Measurements from ENCODE around the gene CLDND2.
"Not testable (repeated sequence)": the region's sequence is repeated elsewhere in the genome, so short reads cannot be mapped to it uniquely, and the experiment has no call there.

CLDND2 gene

GRCh38 chr19:51368366-51369282, at the start of gene CLDND2:
Gene CLDND2, minus strand, starts transcription at chr19:51369003. Its CDS starts 426 bp downstream, at chr19:51368577.
- no peaks in the 10 kb centered on the region for H3K27me3 Mint-ChIP-seq

GRCh38 chr19:51417810-51418157, 49.0 kb upstream of the CLDND2 start:
- Mint-ChIP-seq H3K9me3 (ENCODE audit: low read depth) (no peaks in the 10 kb centered on the region), H3K4me1 (ENCODE audit: low read depth) (peaks cover 12% of the 10 kb centered on the region), H3K36me3 (no peaks in the 10 kb centered on the region), H3K27me3 (peaks cover 5% of the 10 kb centered on the region), H3K4me3 (no peak overlapping the region), H3K27ac (no peak overlapping the region)

More at GRCh38 chr19:51368366-51369282, at the start of gene CLDND2:
- peak within 1 kb of the TSS; percentile 100 for H3K4me3 Mint-ChIP-seq
- peaks cover 4% of the 10 kb centered on the region for H3K36me3 Mint-ChIP-seq
- peaks cover 66% of the 10 kb centered on the region for H3K4me1 Mint-ChIP-seq (ENCODE audit: low read depth)
- no peaks in the 10 kb centered on the region for H3K9me3 Mint-ChIP-seq (ENCODE audit: low read depth)
- H3K27ac Mint-ChIP-seq: peak within 1 kb of the TSS; percentile 99

GRCh38 chr19:51417107-51417809, 48.5 kb upstream of the CLDND2 start, which contains the start of gene SIGLEC10:
Gene SIGLEC10, minus strand, starts transcription at chr19:51417642. Its CDS starts 61 bp downstream, at chr19:51417581.
- no peaks in the 10 kb centered on the region for H3K36me3 Mint-ChIP-seq
- no peaks in the 10 kb centered on the region for H3K9me3 Mint-ChIP-seq (ENCODE audit: low read depth)
- peaks cover 5% of the 10 kb centered on the region for H3K27me3 Mint-ChIP-seq
- peaks cover 12% of the 10 kb centered on the region for H3K4me1 Mint-ChIP-seq (ENCODE audit: low read depth)
- peak within 1 kb of the TSS; percentile 41 for H3K27ac Mint-ChIP-seq
- no peak within 1 kb of the TSS for H3K4me3 Mint-ChIP-seq

GRCh38 chr19:51416422-51416821, 47.6 kb upstream of the CLDND2 start:
- H3K27me3 Mint-ChIP-seq; H3K27ac Mint-ChIP-seq; H3K9me3 Mint-ChIP-seq (ENCODE audit: low read depth); H3K4me3 Mint-ChIP-seq; H3K36me3 Mint-ChIP-seq: not testable (repeated sequence)
- H3K4me1 Mint-ChIP-seq (ENCODE audit: low read depth): peaks cover 12% of the 10 kb centered on the region

- Mint-ChIP-seq H3K27ac (no peak overlapping the region), H3K9me3 (ENCODE audit: low read depth) (no peaks in the 10 kb centered on the region), H3K4me3 (no peak overlapping the region), H3K27me3 (peaks cover 4% of the 10 kb centered on the region), H3K36me3 (no peaks in the 10 kb centered on the region), H3K4me1 (ENCODE audit: low read depth) (peaks cover 12% of the 10 kb centered on the region)
These were observed 46.4 kb upstream of the CLDND2 start for GRCh38 chr19:51415187-51415586.

- peaks cover 3% of the 10 kb centered on the region for H3K36me3 Mint-ChIP-seq
- no peak overlapping the region for H3K4me3 Mint-ChIP-seq
- no peaks in the 10 kb centered on the region for H3K9me3 Mint-ChIP-seq (ENCODE audit: low read depth)
- no peaks in the 10 kb centered on the region for H3K27me3 Mint-ChIP-seq
- no peaks in the 10 kb centered on the region for H3K4me1 Mint-ChIP-seq (ENCODE audit: low read depth)
- H3K27ac Mint-ChIP-seq: no peak overlapping the region
These were observed 42.3 kb upstream of the CLDND2 start for GRCh38 chr19:51410950-51411748.

- Mint-ChIP-seq H3K27me3 (no peaks in the 10 kb centered on the region), H3K9me3 (ENCODE audit: low read depth) (no peaks in the 10 kb centered on the region), H3K4me3 (no peak overlapping the region), H3K4me1 (ENCODE audit: low read depth) (no peaks in the 10 kb centered on the region), H3K36me3 (peaks cover 3% of the 10 kb centered on the region), H3K27ac (no peak overlapping the region)
These were observed 38.8 kb upstream of the CLDND2 start for GRCh38 chr19:51407511-51408131.

GRCh38 chr19:51402117-51402516, 33.3 kb upstream of the CLDND2 start:
- Mint-ChIP-seq H3K36me3 (peaks cover 8% of the 10 kb centered on the region), H3K9me3 (ENCODE audit: low read depth) (peaks cover 9% of the 10 kb centered on the region), H3K27ac (no peak overlapping the region), H3K4me3 (no peak overlapping the region), H3K4me1 (ENCODE audit: low read depth) (peaks cover 9% of the 10 kb centered on the region), H3K27me3 (no peaks in the 10 kb centered on the region)

- peaks cover 19% of the 10 kb centered on the region for H3K4me1 Mint-ChIP-seq (ENCODE audit: low read depth)
- H3K4me3 Mint-ChIP-seq; H3K27me3 Mint-ChIP-seq; H3K9me3 Mint-ChIP-seq (ENCODE audit: low read depth); H3K36me3 Mint-ChIP-seq; H3K27ac Mint-ChIP-seq: not testable (repeated sequence)
These were observed 31.1 kb upstream of the CLDND2 start for GRCh38 chr19:51399936-51400335.

GRCh38 chr19:51399231-51399630, 30.4 kb upstream of the CLDND2 start:
- Mint-ChIP-seq H3K9me3 (ENCODE audit: low read depth) (peaks cover 9% of the 10 kb centered on the region), H3K4me3 (no peak overlapping the region), H3K27me3 (no peaks in the 10 kb centered on the region), H3K27ac (no peak overlapping the region), H3K4me1 (ENCODE audit: low read depth) (peaks cover 26% of the 10 kb centered on the region), H3K36me3 (peaks cover 5% of the 10 kb centered on the region)

- Mint-ChIP-seq H3K9me3 (ENCODE audit: low read depth) (peaks cover 9% of the 10 kb centered on the region), H3K27me3 (no peaks in the 10 kb centered on the region), H3K27ac (no peak overlapping the region), H3K4me3 (no peak overlapping the region), H3K4me1 (ENCODE audit: low read depth) (peaks cover 33% of the 10 kb centered on the region), H3K36me3 (peaks cover 5% of the 10 kb centered on the region)
These were observed 29.4 kb upstream of the CLDND2 start for GRCh38 chr19:51398096-51398704.

- not testable (repeated sequence) for H3K27me3 Mint-ChIP-seq; H3K27ac Mint-ChIP-seq; H3K4me3 Mint-ChIP-seq; H3K9me3 Mint-ChIP-seq (ENCODE audit: low read depth); H3K36me3 Mint-ChIP-seq
- H3K4me1 Mint-ChIP-seq (ENCODE audit: low read depth): peaks cover 37% of the 10 kb centered on the region
These were observed 28.6 kb upstream of the CLDND2 start for GRCh38 chr19:51397453-51397852.

GRCh38 chr19:51396175-51396574, 27.4 kb upstream of the CLDND2 start:
- Mint-ChIP-seq H3K4me3 (peak overlapping the region; percentile 32), H3K27ac (no peak overlapping the region)

More at GRCh38 chr19:51396175-51396574, 27.4 kb upstream of the CLDND2 start:
- no peaks in the 10 kb centered on the region for H3K9me3 Mint-ChIP-seq (ENCODE audit: low read depth)
- H3K4me1 Mint-ChIP-seq (ENCODE audit: low read depth): peaks cover 41% of the 10 kb centered on the region
- H3K27me3 Mint-ChIP-seq: no peaks in the 10 kb centered on the region
- no peaks in the 10 kb centered on the region for H3K36me3 Mint-ChIP-seq
